Activated CD4-positive, alpha-beta T cell treated with anti-CD3 and anti-CD28 coated beads for 36 hours (primary cell): ENCODE data around the gene SLC25A1. TPM values are rescaled to one million over a fixed set of nuclear protein-coding genes. Genes with fewer than 3 reads are reported as not detected.
"Not testable (repeated sequence)": the region's sequence is repeated elsewhere in the genome, so short reads cannot be mapped to it uniquely, and the experiment has no call there.

Experiments
- ATAC-seq: fragments of 200-7000 bp; cut with Tn5 transposase; one replicate; pipeline ENCODE4 v1.10.0; 2021; ENCODE audit warnings: mild to moderate bottlenecking, moderate library complexity
- CTCF ChIA-PET: fragments of 350-600 bp; sonication (Branson Sonifier 250); formaldehyde crosslinking; loops from one replicate; lab custom pipeline; 2021; ENCODE audit warnings: antibody characterized with exemption; lab: Charles Lee
- POLR2A ChIA-PET: fragments of 350-600 bp; sonication (Branson Sonifier 250); formaldehyde crosslinking; loops from one replicate; lab custom pipeline; 2021; ENCODE audit warnings: antibody characterized with exemption, inconsistent platforms; lab: Charles Lee
- DNase-seq: peaks from one replicate; pipeline ENCODE4 v3.0.0-alpha.2; 2020
- H3K27ac Mint-ChIP-seq: one replicate; pipeline ENCODE4 v1.8.0; 2021; ENCODE audit warnings: mixed read lengths
- H3K27me3 Mint-ChIP-seq: one replicate; pipeline ENCODE4 v1.8.0; 2021; ENCODE audit warnings: mixed read lengths
- H3K36me3 Mint-ChIP-seq: one replicate; pipeline ENCODE4 v1.8.0; 2021; ENCODE audit warnings: low read depth, mixed read lengths
- H3K4me1 Mint-ChIP-seq: one replicate; pipeline ENCODE4 v1.8.0; 2021; ENCODE audit warnings: mixed read lengths
- H3K4me3 Mint-ChIP-seq: one replicate; pipeline ENCODE4 v1.8.0; 2021; ENCODE audit warnings: mild to moderate bottlenecking, moderate library complexity, mixed read lengths
- H3K9me3 Mint-ChIP-seq: one replicate; pipeline ENCODE4 v1.8.0; 2021; ENCODE audit warnings: low read depth, mixed read lengths
- intact Hi-C, 2 experiments: fragments of 100-400 bp; cut with DNase I in 1 of 2; cut with micrococcal nuclease in 1 of 2; formaldehyde crosslinking; loops; one replicate each; pipeline versions ENCODE4 v1.14.2 to v1.15.1; 2022 to 2024; cut with DNase I, micrococcal nuclease
- total RNA-seq, 2 experiments: library from RNA; stranded (reverse); gene quantifications; one replicate each; pipeline ENCODE4 v1.2.3, GENCODE V29; 2021

The SLC25A1 gene
- total RNA-seq, 2 experiments from 2014 or later: 48.5 to 52.8 TPM

- peak overlapping the region; percentile 78 for H3K27ac Mint-ChIP-seq
- ChIA-PET CTCF (interaction anchor here (0.6 to 2.4 kb wide), 2 partner anchors 10 to 62 kb away, joined by 4 to 6 read pairs; no protein-coding TSS in a partner anchor), POLR2A (interaction anchor here (1.1 kb wide), 2 partner anchors 26 to 28 kb away, joined by 3 to 5 read pairs; partner anchors contain the start of gene ESS2)
- H3K27me3 Mint-ChIP-seq: peaks cover 21% of the 10 kb centered on the region
- peaks cover 41% of the 10 kb centered on the region for H3K4me1 Mint-ChIP-seq
- intact Hi-C loops: no loop called here
- peak overlapping the region; percentile 90 for H3K4me3 Mint-ChIP-seq
- ATAC-seq: no peak
- no peaks in the 10 kb centered on the region for H3K9me3 Mint-ChIP-seq
- no peak for DNase-seq
- peaks cover 8% of the 10 kb centered on the region for H3K36me3 Mint-ChIP-seq
Measured at GRCh38 chr22:19172213-19173046, 6.1 kb downstream of the SLC25A1 start.

- Mint-ChIP-seq H3K36me3 (peaks cover 8% of the 10 kb centered on the region), H3K27me3 (peaks cover 29% of the 10 kb centered on the region), H3K4me3 (peak overlapping the region; percentile 90), H3K27ac (no peak overlapping the region), H3K4me1 (peaks cover 35% of the 10 kb centered on the region), H3K9me3 (no peaks in the 10 kb centered on the region)
- CTCF ChIA-PET: interaction anchor here (0.6 to 1.1 kb wide), 3 partner anchors 10 to 29 kb away, joined by 3 to 6 read pairs (median 4); partner anchors contain the start of gene ESS2
- intact Hi-C loops: no loop called here
- DNase-seq: no peak
- POLR2A ChIA-PET: interaction anchor here (2.2 kb wide), 1 partner anchor 25 kb away, joined by 7 read pairs; the partner anchor contains the start of gene ESS2
- ATAC-seq: no peak
Measured at GRCh38 chr22:19169947-19170318, 8.6 kb downstream of the SLC25A1 start.

DNA sequence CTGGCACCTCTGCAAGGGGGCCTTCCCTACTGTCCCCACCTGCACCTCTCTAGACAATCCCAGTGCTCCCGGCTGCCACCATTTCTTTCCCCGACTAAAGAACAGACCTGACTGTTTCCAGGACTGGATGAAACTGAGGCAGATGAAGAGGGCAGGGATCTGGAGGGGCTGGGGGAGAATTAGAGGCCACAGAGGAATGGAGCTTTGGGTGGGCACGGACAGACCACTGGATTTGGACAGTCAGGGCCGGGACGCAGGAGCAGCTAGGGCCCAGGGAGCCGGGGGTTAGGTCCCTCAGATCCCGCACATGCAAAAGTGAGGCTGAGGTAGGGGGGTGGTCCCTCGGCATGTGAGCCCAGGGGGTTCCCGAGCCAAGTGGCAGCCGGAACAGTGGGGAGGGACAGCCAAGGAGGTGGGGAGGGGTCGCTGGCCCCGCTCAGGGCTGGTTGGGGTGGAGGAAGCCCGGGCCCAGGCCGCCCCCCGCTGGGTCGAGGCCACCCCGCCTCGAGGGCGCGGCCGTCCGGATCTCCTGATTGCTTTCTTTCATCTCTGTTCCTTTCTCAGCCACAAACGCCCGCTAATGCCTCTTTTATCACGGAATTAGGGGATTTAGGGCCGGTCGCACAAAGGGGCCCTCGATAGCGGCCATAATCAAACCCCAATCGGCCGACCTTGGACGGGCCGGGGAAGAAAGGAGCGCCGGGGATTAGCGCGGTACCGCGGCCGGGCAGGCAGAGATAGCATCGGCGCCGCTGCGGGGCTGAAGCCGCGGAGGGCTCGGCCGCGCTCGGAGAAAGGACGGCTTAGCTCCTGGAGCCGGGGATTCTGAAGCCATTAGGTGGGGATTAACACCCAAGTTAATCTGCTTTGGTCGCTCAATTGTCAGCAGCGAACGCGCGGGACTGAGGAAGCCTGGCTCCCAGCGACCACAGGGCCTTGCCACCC, 9.3 kb downstream of the SLC25A1 start:
- CTCF ChIA-PET: interaction anchor here (0.6 to 1.1 kb wide), 3 partner anchors 10 to 28 kb away, joined by 3 to 6 read pairs (median 4); partner anchors contain the start of gene ESS2

DNA sequence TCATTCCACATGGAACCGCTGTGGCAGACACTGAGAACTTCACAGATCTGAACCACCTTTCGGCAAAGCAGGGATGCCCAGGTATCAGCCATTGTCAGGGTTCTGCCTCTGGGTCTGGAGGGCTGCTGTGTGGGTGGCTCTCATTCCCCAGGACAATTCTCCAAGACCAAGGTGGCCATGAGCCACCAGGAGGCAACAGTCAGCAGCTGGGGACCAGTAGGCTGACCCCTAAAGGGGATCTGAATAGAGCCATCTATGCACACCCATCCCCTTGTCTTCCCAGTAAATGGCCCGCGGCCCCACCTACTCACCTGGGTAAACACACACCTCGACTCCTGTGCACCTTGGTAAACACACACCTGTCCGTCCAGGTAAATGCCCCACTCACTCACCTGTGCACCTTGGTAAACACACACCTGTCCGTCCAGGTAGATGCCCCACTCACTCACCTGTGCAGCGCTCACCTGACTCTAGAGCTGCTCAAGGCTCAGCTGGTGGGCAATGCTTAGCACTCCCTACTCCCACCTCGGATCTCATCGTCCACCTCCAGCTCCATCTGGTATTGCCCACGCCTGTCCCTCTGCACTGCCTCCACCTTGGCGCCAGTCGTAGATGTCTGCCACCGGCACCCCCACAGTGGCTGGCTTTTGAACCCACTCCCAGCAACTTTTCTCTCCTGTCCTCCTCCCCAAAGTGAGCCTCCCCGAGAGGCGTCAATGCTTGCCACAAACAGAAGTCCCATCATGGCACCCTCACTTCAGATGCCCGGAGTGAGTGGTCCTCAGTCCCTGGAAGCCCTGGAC, 10.2 kb downstream of the SLC25A1 start:
- DNase-seq (no peak), ATAC-seq (no peak)
- H3K36me3 Mint-ChIP-seq: peaks cover 8% of the 10 kb centered on the region
- H3K4me1 Mint-ChIP-seq: peaks cover 25% of the 10 kb centered on the region
- intact Hi-C loops: no loop called here
- no peak overlapping the region for H3K27ac Mint-ChIP-seq
- H3K4me3 Mint-ChIP-seq: no peak overlapping the region
- peaks cover 32% of the 10 kb centered on the region for H3K27me3 Mint-ChIP-seq
- H3K9me3 Mint-ChIP-seq: peaks cover 2% of the 10 kb centered on the region
- ChIA-PET POLR2A (interaction anchor here (2.2 kb wide), 1 partner anchor 24 kb away, joined by 7 read pairs; the partner anchor contains the start of gene ESS2), CTCF (interaction anchor here (1.3 kb wide), 1 partner anchor 23 kb away, joined by 3 read pairs; the partner anchor contains the start of gene ESS2)

More for the DNA sequence above, 9.3 kb downstream of the SLC25A1 start:
- H3K4me3 Mint-ChIP-seq: peak overlapping the region; percentile 49
- DNase-seq (no peak), ATAC-seq (no peak)
- peaks cover 8% of the 10 kb centered on the region for H3K36me3 Mint-ChIP-seq
- peaks cover 2% of the 10 kb centered on the region for H3K9me3 Mint-ChIP-seq
- H3K27me3 Mint-ChIP-seq: peaks cover 32% of the 10 kb centered on the region
- intact Hi-C loops: no loop called here
- no peak overlapping the region for H3K27ac Mint-ChIP-seq
- POLR2A ChIA-PET: interaction anchor here (2.2 kb wide), 1 partner anchor 25 kb away, joined by 7 read pairs; the partner anchor contains the start of gene ESS2
- H3K4me1 Mint-ChIP-seq: peaks cover 32% of the 10 kb centered on the region

- Mint-ChIP-seq H3K9me3 (peaks cover 2% of the 10 kb centered on the region), H3K27ac (no peak overlapping the region), H3K27me3 (peaks cover 32% of the 10 kb centered on the region), H3K36me3 (peaks cover 3% of the 10 kb centered on the region), H3K4me1 (peaks cover 15% of the 10 kb centered on the region), H3K4me3 (no peak overlapping the region)
- intact Hi-C loops: no loop called here
- CTCF ChIA-PET: interaction anchor here (1.1 to 1.3 kb wide), 2 partner anchors 18 to 22 kb away, joined by 3 to 4 read pairs; partner anchors contain the start of gene ESS2
- ATAC-seq: no peak
- POLR2A ChIA-PET: no interaction called here
- DNase-seq: no peak
Measured at GRCh38 chr22:19167106-19167869, 11.2 kb downstream of the SLC25A1 start.

GRCh38 chr22:19166421-19166820, 12.1 kb downstream of the SLC25A1 start:
- ATAC-seq (no peak), DNase-seq (no peak)
- Mint-ChIP-seq H3K27me3 (peaks cover 32% of the 10 kb centered on the region), H3K27ac (no peak overlapping the region), H3K4me3 (no peak overlapping the region), H3K36me3 (peaks cover 2% of the 10 kb centered on the region), H3K9me3 (peaks cover 2% of the 10 kb centered on the region), H3K4me1 (peaks cover 13% of the 10 kb centered on the region)
- ChIA-PET POLR2A (interaction anchor here (0.6 kb wide), 1 partner anchor 1758 kb away, joined by 3 read pairs; no protein-coding TSS in a partner anchor), CTCF (interaction anchor here (1.1 kb wide), 1 partner anchor 18 kb away, joined by 4 read pairs; no protein-coding TSS in a partner anchor)
- intact Hi-C loops: no loop called here

DNA sequence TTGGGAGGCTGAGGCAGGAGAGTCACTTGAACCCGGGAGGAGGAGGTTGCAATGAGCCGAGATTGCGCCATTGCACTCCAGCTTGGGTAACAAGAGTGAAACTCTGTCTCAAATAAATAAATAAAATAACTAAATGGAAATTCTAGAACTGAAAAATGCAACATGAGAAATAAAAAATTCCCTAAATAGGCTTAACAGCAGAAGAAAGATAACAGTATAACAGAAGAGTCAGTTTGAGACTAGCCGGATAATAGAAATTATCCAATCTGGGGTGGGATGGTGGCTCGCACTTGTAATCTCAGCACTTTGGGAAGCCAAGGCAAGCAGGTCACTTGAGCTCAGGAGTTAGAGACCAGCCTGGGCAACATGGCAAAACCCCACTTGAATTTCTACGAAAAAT, 14.1 kb downstream of the SLC25A1 start:
- Mint-ChIP-seq H3K9me3 (peaks cover 2% of the 10 kb centered on the region), H3K4me1 (peaks cover 4% of the 10 kb centered on the region), H3K36me3 (no peaks in the 10 kb centered on the region), H3K27ac (no peak overlapping the region), H3K27me3 (peaks cover 28% of the 10 kb centered on the region), H3K4me3 (no peak overlapping the region)
- DNase-seq: no peak
- intact Hi-C loops: no loop called here
- no peak for ATAC-seq
- ChIA-PET POLR2A (no interaction called here), CTCF (no interaction called here)

DNA sequence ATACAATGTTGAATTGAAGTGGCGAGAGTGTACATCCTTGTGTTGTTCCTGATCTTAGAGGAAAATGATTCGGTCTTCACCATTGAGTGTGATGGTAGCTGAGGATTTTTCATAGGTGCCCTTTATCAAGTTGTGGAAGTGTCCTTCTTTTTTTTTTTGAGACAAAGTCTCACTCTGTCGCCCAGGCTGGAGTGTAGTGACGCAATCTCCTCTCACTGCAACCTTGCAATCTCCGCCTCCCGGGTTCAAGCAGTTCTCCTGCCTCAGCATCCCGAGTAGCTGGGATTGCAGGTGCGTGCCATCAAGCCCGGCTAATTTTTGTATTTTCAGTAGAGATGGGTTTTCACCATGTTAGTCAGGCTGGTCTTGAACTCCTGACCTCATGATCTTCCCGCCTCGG, 19.9 kb downstream of the SLC25A1 start:
- POLR2A ChIA-PET: interaction anchor here (0.6 kb wide), 1 partner anchor 37 kb away, joined by 3 read pairs; the partner anchor contains the start of gene DGCR2
- CTCF ChIA-PET: not testable (repeated sequence)

DNA sequence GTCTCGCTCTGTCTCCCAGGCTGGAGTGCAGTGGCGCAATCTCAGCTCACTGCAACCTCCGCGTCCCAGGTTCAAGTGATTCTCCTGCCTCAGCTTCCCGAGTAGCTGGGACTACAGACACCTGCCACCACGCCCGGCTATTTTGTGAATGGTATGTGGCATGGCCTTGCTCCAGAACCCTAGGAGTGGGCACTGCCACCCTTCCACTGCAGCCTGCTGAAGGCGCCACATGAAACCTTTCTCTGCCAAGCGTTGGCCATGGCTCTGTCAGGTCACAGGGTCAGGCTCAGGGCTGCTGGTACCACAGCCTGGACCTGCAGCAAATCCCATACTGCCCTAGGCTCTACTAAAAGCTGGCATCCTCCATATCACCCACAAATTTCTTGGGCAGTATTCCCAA, 22.4 kb downstream of the SLC25A1 start:
- CTCF ChIA-PET, DNase-seq, H3K9me3 Mint-ChIP-seq, intact Hi-C loops, H3K4me1 Mint-ChIP-seq, H3K36me3 Mint-ChIP-seq, H3K4me3 Mint-ChIP-seq, H3K27ac Mint-ChIP-seq, ATAC-seq: not testable (repeated sequence)
- POLR2A ChIA-PET: interaction anchor here (0.6 kb wide), 1 partner anchor 519 kb away, joined by 3 read pairs; no protein-coding TSS in a partner anchor
- peaks cover 24% of the 10 kb centered on the region for H3K27me3 Mint-ChIP-seq

More for the DNA sequence above, 19.9 kb downstream of the SLC25A1 start:
- H3K4me3 Mint-ChIP-seq, H3K27me3 Mint-ChIP-seq, ATAC-seq, H3K9me3 Mint-ChIP-seq, H3K36me3 Mint-ChIP-seq, H3K27ac Mint-ChIP-seq, H3K4me1 Mint-ChIP-seq, intact Hi-C loops, DNase-seq: not testable (repeated sequence)
